Colonic mucosa (tissue), 4 donors: ENCODE results near the gene INPP4A. TPM values are rescaled to one million over a fixed set of nuclear protein-coding genes. Genes with fewer than 3 reads are reported as not detected.

Experiments
- DNase-seq: peaks from one replicate; pipeline ENCODE4 v3.0.0-alpha.2; 2020
- H3K27ac ChIP-seq: fragments of 200-600 bp; one replicate; pipeline ENCODE4 v1.8.0; 2021
- H3K27me3 ChIP-seq: fragments of 200-600 bp; one replicate; pipeline ENCODE4 v1.8.0; 2021
- H3K36me3 ChIP-seq: fragments of 200-600 bp; one replicate; pipeline ENCODE4 v1.8.0; 2021
- H3K4me1 ChIP-seq: fragments of 200-600 bp; one replicate; pipeline ENCODE4 v1.8.0; 2021; ENCODE audit warnings: mild to moderate bottlenecking
- H3K4me3 ChIP-seq: fragments of 200-600 bp; one replicate; pipeline ENCODE4 v1.8.0; 2021
- H3K9ac ChIP-seq, 2 donors: one replicate each; pipeline ENCODE4 v1.7.0; 2013; ENCODE audit warnings: control low read depth in 2 of 2, low read depth in 2 of 2, low read length in 2 of 2
- H3K9me3 ChIP-seq: fragments of 200-600 bp; one replicate; pipeline ENCODE4 v1.8.0; 2021
- CTCF ChIP-seq: fragments of 200-600 bp; IDR thresholded peaks from one replicate; pipeline ENCODE4 v1.8.0; 2022; ENCODE audit warnings: antibody characterized with exemption, mild to moderate bottlenecking
- intact Hi-C: fragments of 100-400 bp; cut with DNase I; formaldehyde crosslinking; loops from one replicate; pipeline ENCODE4 v1.14.1; 2022
- total RNA-seq, 2 donors: library from RNA; stranded (reverse); fragmentation: NEBNext Ultra II Directional in 1 of 2; extraction: Animal tissue kit (Norgen Biotek cat#: 25700) in 1 of 2; gene quantifications; one replicate each; pipeline ENCODE4 v1.2.1, GENCODE V29; 2021
- donor health status: healthy.
- donor health status: DM: no; HTN: no; CAD: no.
- donor health status: DM: no; HTN: no; CAD: no.

The INPP4A gene
- total RNA-seq, 2 donors from 2014 or later, result 11.5 to 17.9 TPM

- Histone ChIP-seq H3K36me3 (no peaks in the 10 kb centered on the region), H3K4me3 (no peak overlapping the region), H3K27ac (peak overlapping the region; percentile 54), H3K9me3 (no peaks in the 10 kb centered on the region), H3K27me3 (no peaks in the 10 kb centered on the region), H3K4me1 (no peaks in the 10 kb centered on the region), H3K9ac (no peak overlapping the region)
- intact Hi-C loops, result no loop called here
- no peak for TF ChIP-seq CTCF
- DNase-seq, result no peak
These were observed 10.0 kb downstream of the INPP4A start for GRCh38 chr2:98454500-98455235.

DNA sequence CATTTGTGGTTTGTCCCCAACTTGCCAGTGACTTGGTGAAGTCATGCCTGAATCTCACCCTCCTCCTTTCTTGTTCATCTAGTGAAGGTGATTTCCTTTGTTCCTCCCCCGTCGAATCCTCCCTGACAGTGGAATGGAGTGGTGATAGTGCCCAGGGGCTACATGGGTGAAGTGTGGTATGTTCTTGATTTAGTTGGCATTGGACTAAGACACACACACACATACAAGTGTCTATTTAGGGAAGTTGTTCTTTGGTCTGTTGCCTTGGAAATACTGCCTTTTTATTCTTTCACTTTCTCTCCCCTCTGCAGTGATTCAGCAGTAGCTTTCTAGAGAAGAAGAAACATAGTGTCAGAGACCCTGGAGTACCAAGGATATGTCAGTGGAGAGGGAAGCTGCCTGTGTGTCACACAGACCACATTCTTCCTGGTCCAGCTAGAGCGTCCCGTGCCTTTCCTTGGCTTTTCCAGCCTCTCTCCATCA is 10.9 kb downstream of the INPP4A start:
- H3K4me3 ChIP-seq, result no peak overlapping the region
- TF ChIP-seq CTCF, result no peak
- no peak overlapping the region for H3K9ac ChIP-seq
- H3K4me1 ChIP-seq, result no peaks in the 10 kb centered on the region
- intact Hi-C loops, result no loop called here
- H3K27me3 ChIP-seq, result no peaks in the 10 kb centered on the region
- peak overlapping the region; percentile 54 for H3K27ac ChIP-seq
- no peak for DNase-seq
- H3K36me3 ChIP-seq, result no peaks in the 10 kb centered on the region
- no peaks in the 10 kb centered on the region for H3K9me3 ChIP-seq

- no peak overlapping the region for H3K27ac ChIP-seq
- DNase-seq, result no peak
These were observed 12.5 kb downstream of the INPP4A start for GRCh38 chr2:98457045-98457696.

GRCh38 chr2:98458207-98458606 is 13.5 kb downstream of the INPP4A start:
- Histone ChIP-seq H3K9me3 (no peaks in the 10 kb centered on the region), H3K4me1 (no peaks in the 10 kb centered on the region), H3K36me3 (no peaks in the 10 kb centered on the region), H3K27me3 (no peaks in the 10 kb centered on the region), H3K9ac (no peak overlapping the region), H3K4me3 (no peak overlapping the region), H3K27ac (no peak overlapping the region)
- no peak for DNase-seq
- intact Hi-C loops, result no loop called here
- TF ChIP-seq CTCF, result no peak

More at GRCh38 chr2:98457045-98457696, 12.5 kb downstream of the INPP4A start:
- H3K4me3 ChIP-seq, result no peak overlapping the region
- no peaks in the 10 kb centered on the region for H3K27me3 ChIP-seq
- intact Hi-C loops, result no loop called here
- no peak overlapping the region for H3K9ac ChIP-seq
- no peaks in the 10 kb centered on the region for H3K9me3 ChIP-seq
- no peaks in the 10 kb centered on the region for H3K4me1 ChIP-seq
- TF ChIP-seq CTCF, result no peak
- no peaks in the 10 kb centered on the region for H3K36me3 ChIP-seq

DNA sequence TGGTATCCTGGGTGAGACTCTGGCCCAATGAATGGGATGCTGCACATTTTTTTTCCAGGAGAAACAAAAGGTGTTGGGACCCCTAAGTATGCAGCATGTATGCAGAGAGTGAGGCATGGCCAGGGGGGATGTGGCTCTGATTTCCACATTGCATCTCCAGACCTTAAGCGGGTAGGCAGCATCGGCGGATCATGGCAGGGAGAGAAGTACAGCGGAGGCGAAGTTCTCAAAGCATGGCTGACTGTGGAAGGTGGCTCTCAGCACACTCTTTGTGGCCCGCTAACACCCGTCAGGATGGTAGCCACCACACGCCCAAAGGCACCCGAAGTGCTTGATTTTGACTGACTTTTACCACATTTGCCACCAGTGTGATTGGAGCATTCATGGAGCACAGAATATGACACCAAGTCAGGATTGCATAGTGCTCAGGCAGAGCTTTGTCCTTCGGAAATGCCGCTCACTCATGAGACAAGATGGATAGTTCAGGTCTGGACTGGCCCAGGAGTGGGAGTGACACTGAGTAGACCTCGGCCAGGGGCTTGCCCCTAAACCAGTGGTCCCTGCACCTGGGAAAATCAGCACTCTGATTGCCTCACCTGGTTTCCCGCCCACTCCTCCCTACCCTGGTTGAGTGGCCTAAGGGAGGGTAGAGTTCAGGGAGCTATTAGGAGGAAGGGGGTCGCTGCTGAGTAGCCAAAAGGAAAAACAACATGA is 14.2 kb downstream of the INPP4A start:
- H3K9me3 ChIP-seq, result no peaks in the 10 kb centered on the region
- no peaks in the 10 kb centered on the region for H3K36me3 ChIP-seq
- intact Hi-C loops, result no loop called here
- DNase-seq, result no peak
- H3K4me3 ChIP-seq, result no peak overlapping the region
- no peaks in the 10 kb centered on the region for H3K27me3 ChIP-seq
- H3K4me1 ChIP-seq, result no peaks in the 10 kb centered on the region
- H3K27ac ChIP-seq, result no peak overlapping the region
- H3K9ac ChIP-seq, result no peak overlapping the region
- TF ChIP-seq CTCF, result no peak
